Measurements from ENCODE around the gene SMARCB1.

DNA sequence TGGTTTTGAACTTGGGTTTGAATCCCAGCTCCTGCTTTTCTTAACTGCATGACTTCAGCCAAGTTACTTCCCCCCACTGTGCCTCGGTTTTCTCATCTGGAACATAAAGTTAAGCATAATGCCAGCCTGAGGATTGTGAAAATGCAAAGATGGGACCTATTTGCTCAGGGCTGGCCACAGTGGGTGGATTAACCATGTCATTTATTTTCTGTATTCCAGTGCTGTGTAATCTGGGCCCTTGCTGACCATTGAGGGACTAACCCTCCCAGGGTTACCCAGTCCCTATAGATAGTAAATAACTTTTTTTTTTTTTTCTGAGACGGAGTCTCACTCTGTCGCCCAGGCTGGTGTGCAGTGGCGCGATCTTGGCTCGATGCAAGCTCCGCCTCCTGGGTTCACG is 31.1 kb upstream of the SMARCB1 start:
- TF ChIP-seq CTCF (IDR thresholded peaks at IDR 0.05; ENCODE audit: insufficient read depth, low read length, poor library complexity, severe bottlenecking) (no peak), EZH2phosphoT487 (conservative IDR thresholded peaks at IDR 0.05; ENCODE audit: low read length) (no peak)

Data from SU-DHL-6 (cell line).